Epithelial cell of proximal tubule (primary cell): ENCODE data around the gene MSH3. TPM values are rescaled to one million over a fixed set of nuclear protein-coding genes. Genes with fewer than 3 reads are reported as not detected.

Experiments
- DNase-seq: peaks from one replicate; pipeline ENCODE4 v3.0.0-alpha.2; 2011; ENCODE audit warnings: low read depth
- H3K4me3 ChIP-seq: 2 replicates; pipeline ENCODE4 v1.5.1; 2011; ENCODE audit warnings: low read depth, mild to moderate bottlenecking, low read length
- CTCF ChIP-seq: conservative IDR thresholded peaks from 2 replicates; pipeline ENCODE4 v1.5.1; 2012; ENCODE audit warnings: low read depth, mild to moderate bottlenecking, low read length
- total RNA-seq: library from RNA; depleted of rRNA; stranded (reverse); fragments of >200 nt; gene quantifications from 2 replicates; pipeline ENCODE4 v1.2.3, GENCODE V29; 2015

Gene MSH3
- total RNA-seq, 1 donor from 2014 or later, result 8.8 TPM

GRCh38 chr5:80695666-80696065 is 41.2 kb downstream of the MSH3 start:
- TF ChIP-seq CTCF, result no peak
- H3K4me3 ChIP-seq, result no peak overlapping the region
- no peak for DNase-seq

GRCh38 chr5:80696450-80696849 is 42.0 kb downstream of the MSH3 start:
- DNase-seq, result no peak
- H3K4me3 ChIP-seq, result no peak overlapping the region
- TF ChIP-seq CTCF, result no peak

GRCh38 chr5:80697100-80697499 is 42.6 kb downstream of the MSH3 start:
- H3K4me3 ChIP-seq, result no peak overlapping the region
- no peak for TF ChIP-seq CTCF
- no peak for DNase-seq

GRCh38 chr5:80698369-80698768 is 43.9 kb downstream of the MSH3 start:
- no peak overlapping the region for H3K4me3 ChIP-seq
- DNase-seq, result no peak
- TF ChIP-seq CTCF, result no peak

GRCh38 chr5:80701597-80701996 is 47.1 kb downstream of the MSH3 start:
- H3K4me3 ChIP-seq, result no peak overlapping the region
- no peak for TF ChIP-seq CTCF
- DNase-seq, result no peak

GRCh38 chr5:80703291-80703690 is 48.8 kb downstream of the MSH3 start:
- no peak overlapping the region for H3K4me3 ChIP-seq
- no peak for DNase-seq
- TF ChIP-seq CTCF, result no peak

- TF ChIP-seq CTCF, result no peak
- H3K4me3 ChIP-seq, result no peak overlapping the region
- no peak for DNase-seq
These were observed 49.3 kb downstream of the MSH3 start for GRCh38 chr5:80703747-80704146.
